Suprapubic skin (tissue), 4 donors: ENCODE results near the gene BBS1. TPM values are rescaled to one million over a fixed set of nuclear protein-coding genes. Genes with fewer than 3 reads are reported as not detected.
"Not testable (repeated sequence)": the region's sequence is repeated elsewhere in the genome, so short reads cannot be mapped to it uniquely, and the experiment has no call there.

ENCODE experiments used
- DNase-seq, 2 donors: peaks; one replicate each; pipeline ENCODE4 v3.0.0-alpha.2; 2019; ENCODE audit warnings: low spot score in 2 of 2
- H3K27ac ChIP-seq: fragments of 200-600 bp; sonication (generic); one replicate; pipeline ENCODE4 v1.5.1; 2019
- H3K27me3 ChIP-seq: fragments of 200-600 bp; sonication (generic); one replicate; pipeline ENCODE4 v1.5.1; 2019
- H3K36me3 ChIP-seq: fragments of 200-600 bp; sonication (generic); one replicate; pipeline ENCODE4 v1.5.1; 2019
- H3K4me1 ChIP-seq: fragments of 200-600 bp; sonication (generic); one replicate; pipeline ENCODE4 v1.5.1; 2019
- H3K4me3 ChIP-seq: fragments of 200-600 bp; sonication (generic); one replicate; pipeline ENCODE4 v1.5.1; 2019; ENCODE audit warnings: mild to moderate bottlenecking
- H3K9me3 ChIP-seq: fragments of 200-600 bp; sonication (generic); one replicate; pipeline ENCODE4 v1.5.1; 2019
- CTCF ChIP-seq, 2 donors: fragments of 200-600 bp in 1 of 2; fragments of 450-650 bp in 1 of 2; sonication (generic) in 1 of 2; IDR thresholded peaks; one replicate each; pipeline ENCODE4 v1.5.1; 2016 to 2019; ENCODE audit warnings: antibody characterized with exemption in 2 of 2, mild to moderate bottlenecking in 1 of 2, moderate library complexity in 1 of 2
- EP300 ChIP-seq: sonication (generic); formaldehyde crosslinking; IDR thresholded peaks from one replicate; pipeline ENCODE4 v1.6.1; 2017; ENCODE audit warnings: antibody characterized with exemption
- POLR2A ChIP-seq, 2 donors: fragments of 450-650 bp; IDR thresholded peaks; one replicate each; pipeline ENCODE4 v1.6.1; 2017; ENCODE audit warnings: antibody characterized with exemption in 2 of 2, mild to moderate bottlenecking in 2 of 2, moderate library complexity in 2 of 2
- POLR2AphosphoS5 ChIP-seq, 3 donors: sonication (generic); formaldehyde crosslinking; IDR thresholded peaks; one replicate each; pipeline ENCODE4 v1.6.1; 2017; ENCODE audit warnings: antibody characterized with exemption in 3 of 3
- WGBS: methylation state at CpG from one replicate; pipeline ENCODE4 v1.1.5; 2018; 5-methylcytosine and 5-hydroxymethylcytosine counted together
- total RNA-seq, 4 donors: library from RNA; depleted of rRNA; stranded (reverse); fragments of >200 nt; gene quantifications; one replicate each; pipeline ENCODE4 v1.1.0, GENCODE V29; 2016

Gene BBS1
- total RNA-seq, 4 donors from 2014 or later, result 35.5 to 85.2 (median 57.0) TPM

- 82% methylated on average over 16 of the region's 16 CpGs for WGBS
- Histone ChIP-seq H3K27me3 (no peaks in the 10 kb centered on the region), H3K4me3 (no peak overlapping the region), H3K36me3 (peaks cover 67% of the 10 kb centered on the region), H3K9me3 (no peaks in the 10 kb centered on the region), H3K27ac (no peak overlapping the region), H3K4me1 (peaks cover 16% of the 10 kb centered on the region)
- no peak for DNase-seq
- TF ChIP-seq CTCF (IDR thresholded peaks at IDR 0.05), result no peak
- no peak for TF ChIP-seq POLR2A (IDR thresholded peaks at IDR 0.05)
- TF ChIP-seq EP300, result no peak
- TF ChIP-seq POLR2AphosphoS5 (IDR thresholded peaks at IDR 0.05), result no peak
Observed at GRCh38 chr11:66539170-66539869, 28.9 kb downstream of the BBS1 start.

GRCh38 chr11:66539870-66540213, 29.4 kb downstream of the BBS1 start:
- H3K9me3 ChIP-seq, result no peaks in the 10 kb centered on the region
- H3K36me3 ChIP-seq, result peaks cover 66% of the 10 kb centered on the region
- WGBS, result 98% methylated on average over 9 of the region's 10 CpGs
- no peak for TF ChIP-seq EP300
- no peak for TF ChIP-seq POLR2A (IDR thresholded peaks at IDR 0.05)
- no peak for TF ChIP-seq POLR2AphosphoS5 (IDR thresholded peaks at IDR 0.05)
- TF ChIP-seq CTCF (IDR thresholded peaks at IDR 0.05), result no peak
- H3K27me3 ChIP-seq, result no peaks in the 10 kb centered on the region
- H3K4me3 ChIP-seq, result no peak overlapping the region
- no peak overlapping the region for H3K27ac ChIP-seq
- peaks cover 21% of the 10 kb centered on the region for H3K4me1 ChIP-seq
- no peak for DNase-seq

- peaks cover 29% of the 10 kb centered on the region for H3K4me1 ChIP-seq
- DNase-seq, H3K27ac ChIP-seq, H3K9me3 ChIP-seq, H3K27me3 ChIP-seq, H3K4me3 ChIP-seq: not testable (repeated sequence)
- WGBS, result 82% methylated on average over 8 of the region's 8 CpGs
- H3K36me3 ChIP-seq, result peaks cover 60% of the 10 kb centered on the region
Observed at GRCh38 chr11:66540598-66540997, 30.2 kb downstream of the BBS1 start.

GRCh38 chr11:66541892-66542291, 31.5 kb downstream of the BBS1 start:
- H3K27me3 ChIP-seq, result no peaks in the 10 kb centered on the region
- no peak overlapping the region for H3K4me3 ChIP-seq
- TF ChIP-seq POLR2AphosphoS5 (IDR thresholded peaks at IDR 0.05) (no peak), EP300 (no peak)
- no peak for DNase-seq
- H3K4me1 ChIP-seq, result peaks cover 36% of the 10 kb centered on the region
- 75% methylated on average over 4 of the region's 4 CpGs for WGBS
- H3K27ac ChIP-seq, result no peak overlapping the region
- peaks cover 47% of the 10 kb centered on the region for H3K36me3 ChIP-seq
- H3K9me3 ChIP-seq, result no peaks in the 10 kb centered on the region

- peaks cover 43% of the 10 kb centered on the region for H3K36me3 ChIP-seq
- H3K4me1 ChIP-seq, result peaks cover 36% of the 10 kb centered on the region
- WGBS, result 72% methylated on average over 10 of the region's 10 CpGs
- H3K4me3 ChIP-seq, result no peak overlapping the region
- H3K27ac ChIP-seq, result no peak overlapping the region
- TF ChIP-seq POLR2AphosphoS5 (IDR thresholded peaks at IDR 0.05), result no peak
- no peak for TF ChIP-seq POLR2A (IDR thresholded peaks at IDR 0.05)
- no peak for TF ChIP-seq EP300
- no peak for TF ChIP-seq CTCF (IDR thresholded peaks at IDR 0.05)
- no peak for DNase-seq
- H3K9me3 ChIP-seq, result no peaks in the 10 kb centered on the region
- no peaks in the 10 kb centered on the region for H3K27me3 ChIP-seq
Observed at GRCh38 chr11:66542362-66542761, 31.9 kb downstream of the BBS1 start.

GRCh38 chr11:66543263-66544107, 33.0 kb downstream of the BBS1 start:
- 53% methylated on average over 10 of the region's 26 CpGs for WGBS
- Histone ChIP-seq H3K27me3 (no peaks in the 10 kb centered on the region), H3K36me3 (peaks cover 33% of the 10 kb centered on the region), H3K27ac (no peak overlapping the region), H3K9me3 (no peaks in the 10 kb centered on the region), H3K4me3 (no peak overlapping the region), H3K4me1 (peaks cover 36% of the 10 kb centered on the region)
- DNase-seq, result no peak
- TF ChIP-seq POLR2AphosphoS5 (IDR thresholded peaks at IDR 0.05) (no peak), POLR2A (IDR thresholded peaks at IDR 0.05) (no peak), CTCF (IDR thresholded peaks at IDR 0.05) (no peak)

- 64% methylated on average over 14 of the region's 14 CpGs for WGBS
- H3K4me3 ChIP-seq, result peak overlapping the region; percentile 73
- DNase-seq, H3K27ac ChIP-seq, H3K9me3 ChIP-seq, H3K27me3 ChIP-seq: not testable (repeated sequence)
- peaks cover 36% of the 10 kb centered on the region for H3K4me1 ChIP-seq
- H3K36me3 ChIP-seq, result peaks cover 22% of the 10 kb centered on the region
Observed at GRCh38 chr11:66544952-66545351, 34.5 kb downstream of the BBS1 start.
